ENCODE measurements around the gene SYNJ2.

The SYNJ2 gene

GRCh38 chr6:158125271-158125670 lies 143.6 kb downstream of the SYNJ2 start:
- Histone ChIP-seq H3K27me3 (ENCODE audit: insufficient read depth, low read length, poor library complexity) (no peaks in the 10 kb centered on the region), H3K4me3 (ENCODE audit: low read depth in 1 of 2, low read length in 2 of 2) (no peak overlapping the region), H3K4me1 (ENCODE audit: insufficient read depth, low read length) (no peaks in the 10 kb centered on the region), H3K27ac (ENCODE audit: low read length) (no peak overlapping the region), H4K20me1 (ENCODE audit: insufficient read depth, low read length) (no peaks in the 10 kb centered on the region), H3K9me3 (ENCODE audit: insufficient read depth, low read length, severe bottlenecking) (no peaks in the 10 kb centered on the region), H3K4me2 (ENCODE audit: insufficient read depth, low read length) (no peak overlapping the region), H2AFZ (ENCODE audit: low read depth, low read length) (no peak overlapping the region), H3K79me2 (ENCODE audit: insufficient read depth, low read length) (no peaks in the 10 kb centered on the region), H3K36me3 (ENCODE audit: insufficient read depth, low read length) (peaks cover 40% of the 10 kb centered on the region; the same call in 1 of the 2 replicates), H3K9ac (ENCODE audit: low read depth, low read length) (no peak overlapping the region)
- ATAC-seq (ENCODE audit: insufficient read depth, low read depth) (no peak), DNase-seq (no peak)
- TF ChIP-seq EZH2 (IDR thresholded peaks at IDR 0.05; ENCODE audit: borderline replicate concordance, low read depth, low read length, severe bottlenecking) (no peak), CTCF (IDR thresholded peaks at IDR 0.05; ENCODE audit: borderline replicate concordance, extremely low read depth, low read length, poor library complexity, severe bottlenecking) (no peak)

GRCh38 chr6:158131926-158132325 lies 150.3 kb downstream of the SYNJ2 start:
- peak; percentile 91 for ATAC-seq (ENCODE audit: insufficient read depth, low read depth)
- Histone ChIP-seq H4K20me1 (ENCODE audit: insufficient read depth, low read length) (no peaks in the 10 kb centered on the region), H3K4me1 (ENCODE audit: insufficient read depth, low read length) (no peaks in the 10 kb centered on the region), H3K4me2 (ENCODE audit: insufficient read depth, low read length) (no peak overlapping the region), H3K27me3 (ENCODE audit: insufficient read depth, low read length, poor library complexity) (no peaks in the 10 kb centered on the region), H3K27ac (ENCODE audit: low read length) (no peak overlapping the region), H3K9ac (ENCODE audit: low read depth, low read length) (no peak overlapping the region), H3K9me3 (ENCODE audit: insufficient read depth, low read length, severe bottlenecking) (no peaks in the 10 kb centered on the region), H3K36me3 (ENCODE audit: insufficient read depth, low read length) (peaks cover 4% of the 10 kb centered on the region; the same call in 1 of the 2 replicates), H2AFZ (ENCODE audit: low read depth, low read length) (no peak overlapping the region), H3K79me2 (ENCODE audit: insufficient read depth, low read length) (no peaks in the 10 kb centered on the region), H3K4me3 (ENCODE audit: low read depth in 1 of 2, low read length in 2 of 2) (no peak overlapping the region)
- TF ChIP-seq CTCF (IDR thresholded peaks at IDR 0.05; ENCODE audit: borderline replicate concordance, extremely low read depth, low read length, poor library complexity, severe bottlenecking) (peak; percentile 74), EZH2 (IDR thresholded peaks at IDR 0.05; ENCODE audit: borderline replicate concordance, low read depth, low read length, severe bottlenecking) (no peak)
- peak; percentile 52 for DNase-seq

- no peak overlapping the region for H3K4me2 ChIP-seq (ENCODE audit: insufficient read depth, low read length)
- H3K9me3 ChIP-seq (ENCODE audit: insufficient read depth, low read length, severe bottlenecking): no peaks in the 10 kb centered on the region
- H3K9ac ChIP-seq (ENCODE audit: low read depth, low read length): no peak overlapping the region
- H3K27ac ChIP-seq (ENCODE audit: low read length): no peak overlapping the region
- no peaks in the 10 kb centered on the region for H3K4me1 ChIP-seq (ENCODE audit: insufficient read depth, low read length)
- peaks cover 39% of the 10 kb centered on the region for H3K36me3 ChIP-seq (ENCODE audit: insufficient read depth, low read length)
- DNase-seq (no peak), ATAC-seq (ENCODE audit: insufficient read depth, low read depth) (no peak)
- TF ChIP-seq CTCF (IDR thresholded peaks at IDR 0.05; ENCODE audit: borderline replicate concordance, extremely low read depth, low read length, poor library complexity, severe bottlenecking): no peak
- no peak for TF ChIP-seq EZH2 (IDR thresholded peaks at IDR 0.05; ENCODE audit: borderline replicate concordance, low read depth, low read length, severe bottlenecking)
- no peak overlapping the region for H2AFZ ChIP-seq (ENCODE audit: low read depth, low read length)
- no peaks in the 10 kb centered on the region for H3K27me3 ChIP-seq (ENCODE audit: insufficient read depth, low read length, poor library complexity)
- H3K79me2 ChIP-seq (ENCODE audit: insufficient read depth, low read length): no peaks in the 10 kb centered on the region
- no peak overlapping the region for H3K4me3 ChIP-seq (ENCODE audit: low read depth in 1 of 2, low read length in 2 of 2)
- H4K20me1 ChIP-seq (ENCODE audit: insufficient read depth, low read length): no peaks in the 10 kb centered on the region
Measured at GRCh38 chr6:158142789-158143188, 161.1 kb downstream of the SYNJ2 start.

- Histone ChIP-seq H3K4me3 (ENCODE audit: low read depth in 1 of 2, low read length in 2 of 2) (no peak overlapping the region), H4K20me1 (ENCODE audit: insufficient read depth, low read length) (no peaks in the 10 kb centered on the region), H3K79me2 (ENCODE audit: insufficient read depth, low read length) (no peaks in the 10 kb centered on the region), H3K4me2 (ENCODE audit: insufficient read depth, low read length) (no peak overlapping the region), H3K9me3 (ENCODE audit: insufficient read depth, low read length, severe bottlenecking) (no peaks in the 10 kb centered on the region), H3K27ac (ENCODE audit: low read length) (no peak overlapping the region), H3K27me3 (ENCODE audit: insufficient read depth, low read length, poor library complexity) (no peaks in the 10 kb centered on the region), H3K36me3 (ENCODE audit: insufficient read depth, low read length) (peaks cover 39% of the 10 kb centered on the region), H2AFZ (ENCODE audit: low read depth, low read length) (no peak overlapping the region), H3K9ac (ENCODE audit: low read depth, low read length) (no peak overlapping the region), H3K4me1 (ENCODE audit: insufficient read depth, low read length) (no peaks in the 10 kb centered on the region)
- DNase-seq: no peak
- ATAC-seq (ENCODE audit: insufficient read depth, low read depth): 0 out of 3 replicates have a peak, but pooled peaks have one; percentile 24
- no peak for TF ChIP-seq EZH2 (IDR thresholded peaks at IDR 0.05; ENCODE audit: borderline replicate concordance, low read depth, low read length, severe bottlenecking)
- TF ChIP-seq CTCF (IDR thresholded peaks at IDR 0.05; ENCODE audit: borderline replicate concordance, extremely low read depth, low read length, poor library complexity, severe bottlenecking): peak; percentile 32
Measured at GRCh38 chr6:158143700-158144099, 162.0 kb downstream of the SYNJ2 start.
